ENCODE results near the gene NPNT. TPM values are rescaled to one million over a fixed set of nuclear protein-coding genes. Genes with fewer than 3 reads are reported as not detected.

NPNT gene
- total RNA-seq, 1 experiment from 2014 or later, result 0.07 TPM

Other genes starting within 250 kb of the NPNT start
- gene INTS12, start 186.8 kb upstream of the NPNT start, total RNA-seq (2014; rRNA removed; shearing (Covaris generic)), result 11.6 and 16.3 TPM in 2 replicates
- gene GSTCD, start 186.7 kb upstream of the NPNT start, total RNA-seq (2014; rRNA removed; shearing (Covaris generic)), result 13.7 and 15.4 TPM in 2 replicates